HG03571 (cell line): ENCODE measurements around the gene FAT3.

ENCODE experiments used
- ATAC-seq: cut with Tn5 transposase; IDR thresholded peaks from one replicate; pipeline ENCODE4 v1.9.1; 2021; ENCODE audit not compliant: unreplicated experiment

The FAT3 gene

GRCh38 chr11:92227230-92227814 lies 2.7 kb downstream of the FAT3 start:
- no peak for ATAC-seq

DNA sequence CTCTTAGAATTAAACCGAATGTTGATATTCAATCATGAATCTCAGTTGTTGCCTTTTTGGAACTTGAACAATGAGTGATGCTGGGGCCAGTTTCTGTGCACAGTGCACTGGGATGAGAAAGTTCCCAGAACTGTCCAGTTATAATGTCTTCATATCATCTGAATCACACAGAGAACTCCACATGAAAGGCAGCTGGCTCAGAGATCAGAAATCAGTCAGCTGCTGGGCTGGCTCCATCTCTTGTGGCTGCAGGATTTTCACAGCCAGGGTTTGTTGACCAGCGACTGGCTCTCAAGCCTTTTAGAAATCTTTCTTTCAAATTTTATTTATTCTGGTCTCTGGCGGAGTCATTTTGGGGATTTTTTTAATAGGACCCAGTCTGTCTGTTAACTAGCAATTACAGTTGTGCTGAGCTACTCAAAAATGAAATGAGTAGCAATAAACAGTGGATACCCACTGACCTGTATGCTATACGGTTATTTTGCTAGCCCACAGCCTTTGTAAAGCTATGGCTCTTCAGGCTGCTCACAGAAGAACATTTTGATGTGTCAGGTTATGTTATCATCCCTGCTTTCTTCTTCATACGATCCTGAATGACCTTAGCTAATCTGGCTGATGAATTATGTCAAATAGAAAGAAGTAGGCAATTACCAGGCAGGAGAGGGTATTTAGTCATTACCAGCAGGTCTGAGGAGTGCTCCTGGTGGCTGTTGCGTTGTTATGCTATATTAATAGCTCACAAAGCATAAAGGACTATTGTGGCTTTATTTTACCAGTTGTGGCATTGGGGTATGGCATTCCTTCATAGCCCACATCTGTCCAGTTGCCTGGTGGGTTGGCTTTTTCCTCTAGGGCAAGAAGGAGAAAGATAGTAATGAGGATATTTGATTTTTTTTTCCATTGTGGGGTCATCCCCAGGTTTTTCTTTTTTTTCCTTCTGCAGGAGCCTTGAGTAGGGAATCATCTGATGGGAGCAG lies 3.6 kb downstream of the FAT3 start:
- ATAC-seq, result no peak

- ATAC-seq, result no peak
Observed at GRCh38 chr11:92236856-92237255, 12.2 kb downstream of the FAT3 start.

DNA sequence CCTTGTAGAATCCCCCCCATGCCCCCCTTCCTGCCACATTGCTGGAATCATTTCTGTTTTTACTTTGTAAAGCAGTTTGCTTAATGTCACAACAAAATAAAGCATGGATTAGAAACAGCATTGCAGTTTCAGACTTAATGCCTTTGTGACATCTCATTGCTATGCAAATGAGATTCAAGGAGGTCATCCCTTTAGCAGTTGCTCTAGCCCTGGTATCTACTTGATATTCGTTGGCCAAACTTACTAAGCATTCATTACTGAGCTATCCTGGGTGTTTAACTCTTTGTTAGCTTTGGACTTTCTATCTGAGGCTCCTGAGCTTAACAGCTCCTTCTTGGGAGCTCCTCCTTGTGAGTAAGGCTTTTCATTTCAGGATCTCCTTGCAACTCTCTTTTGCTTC lies 16.3 kb downstream of the FAT3 start:
- ATAC-seq, result no peak

- no peak for ATAC-seq
Observed at GRCh38 chr11:92245700-92246271, 21.2 kb downstream of the FAT3 start.

GRCh38 chr11:92246630-92247029 lies 22.0 kb downstream of the FAT3 start:
- no peak for ATAC-seq

DNA sequence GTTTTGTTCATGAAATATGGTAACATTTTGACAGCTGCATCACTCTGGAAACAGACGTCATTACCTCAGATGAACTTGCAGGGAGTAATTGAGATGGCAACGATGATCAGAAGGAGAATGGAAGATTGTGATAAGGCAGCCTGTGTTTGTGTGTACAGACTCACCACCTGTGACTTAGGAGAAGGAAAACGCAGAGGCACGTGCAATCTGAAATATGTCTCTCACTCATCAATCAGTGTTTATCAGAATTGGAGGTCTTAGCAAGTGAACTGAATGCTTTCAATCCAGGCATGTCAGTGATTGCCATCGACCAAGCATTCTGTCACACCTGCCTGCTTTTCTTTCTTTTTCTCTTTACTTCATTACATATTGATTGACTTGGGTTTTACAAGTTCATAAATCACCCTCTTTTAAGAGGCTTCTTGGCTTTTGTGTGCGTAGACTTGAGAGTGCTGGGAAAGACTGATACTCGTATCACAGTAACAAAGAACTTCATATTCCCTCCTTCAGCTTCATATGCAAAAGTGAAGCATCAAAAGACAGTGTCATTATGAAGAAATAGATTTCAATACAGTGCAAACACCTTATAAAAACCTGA lies 24.6 kb downstream of the FAT3 start:
- no peak for ATAC-seq

- no peak for ATAC-seq
Observed at GRCh38 chr11:92251980-92252379, 27.4 kb downstream of the FAT3 start.

DNA sequence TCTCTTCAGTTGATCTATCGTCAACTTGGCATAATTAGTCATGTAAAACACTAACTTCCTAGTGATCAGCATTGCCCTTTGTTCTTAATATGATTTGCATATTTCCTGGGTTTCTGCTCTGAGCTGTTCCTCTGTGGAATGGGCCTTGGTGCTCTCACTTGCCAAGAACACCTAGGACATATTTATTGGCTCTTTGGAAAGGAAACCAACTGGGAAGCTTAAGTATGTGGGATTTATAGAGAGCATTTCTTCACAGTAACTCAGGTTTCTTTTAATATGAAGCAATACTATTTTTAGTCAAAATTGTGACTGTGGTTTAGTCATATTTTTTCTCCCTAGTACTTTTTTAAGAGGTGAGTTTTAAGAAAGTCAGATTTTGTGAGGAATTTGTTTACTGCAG lies 28.8 kb downstream of the FAT3 start:
- ATAC-seq, result no peak

DNA sequence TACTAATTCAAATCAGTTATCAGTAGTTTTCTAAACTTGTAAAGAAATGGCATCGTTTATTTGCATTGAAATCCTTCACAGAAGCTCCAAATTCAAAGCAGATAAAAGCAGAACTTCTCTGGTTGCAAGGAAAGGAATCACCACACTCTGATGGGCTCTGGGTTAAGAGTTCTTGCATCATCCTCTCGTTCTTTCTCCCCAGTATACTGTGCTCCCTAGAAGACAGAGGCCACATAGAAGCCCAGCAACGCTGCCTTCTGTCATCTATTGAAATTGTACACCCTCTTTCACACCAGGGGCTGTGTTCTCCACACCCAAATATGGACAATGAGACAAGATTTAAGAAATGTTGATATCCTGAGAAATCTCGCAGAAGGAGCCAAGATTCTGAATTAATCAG lies 29.3 kb downstream of the FAT3 start:
- ATAC-seq, result no peak

DNA sequence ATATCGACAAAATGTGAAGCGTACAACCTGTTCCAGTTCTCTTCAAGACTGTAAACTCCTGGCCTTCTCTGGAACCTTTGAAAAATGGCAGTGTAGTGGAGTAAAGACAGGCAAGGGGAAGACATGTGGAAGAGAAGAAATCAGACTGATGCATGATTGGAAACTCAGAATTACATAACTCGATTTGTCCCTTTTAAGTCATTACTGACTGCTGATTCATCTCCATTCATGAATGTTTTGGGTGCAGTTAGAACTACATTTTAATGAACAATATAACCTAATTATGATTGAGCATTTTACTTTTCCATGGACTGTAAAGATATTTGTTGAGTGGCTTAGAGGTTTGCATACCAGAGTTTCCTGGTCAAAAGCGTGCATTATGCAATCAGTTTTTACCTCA lies 32.9 kb downstream of the FAT3 start:
- no peak for ATAC-seq

GRCh38 chr11:92259861-92260260 lies 35.2 kb downstream of the FAT3 start:
- ATAC-seq, result no peak

DNA sequence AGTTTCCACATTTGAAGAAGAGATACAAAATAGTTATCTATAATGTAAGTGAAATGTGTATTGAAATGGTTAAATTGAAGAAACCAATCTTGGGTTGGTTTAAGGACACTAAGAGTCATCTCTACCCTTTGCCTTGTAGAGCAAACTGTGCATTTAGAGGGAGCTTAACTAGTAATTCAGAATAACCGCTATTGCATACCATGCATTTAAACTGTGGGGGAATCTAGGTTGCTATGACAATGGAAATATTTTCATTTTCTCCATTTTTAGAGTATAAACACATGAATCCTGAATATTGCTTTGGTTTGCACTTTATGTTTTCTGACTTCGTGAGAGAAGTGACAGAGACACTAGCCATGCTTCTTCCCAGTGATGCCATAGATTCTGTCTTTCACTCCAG lies 39.7 kb downstream of the FAT3 start:
- ATAC-seq, result no peak

DNA sequence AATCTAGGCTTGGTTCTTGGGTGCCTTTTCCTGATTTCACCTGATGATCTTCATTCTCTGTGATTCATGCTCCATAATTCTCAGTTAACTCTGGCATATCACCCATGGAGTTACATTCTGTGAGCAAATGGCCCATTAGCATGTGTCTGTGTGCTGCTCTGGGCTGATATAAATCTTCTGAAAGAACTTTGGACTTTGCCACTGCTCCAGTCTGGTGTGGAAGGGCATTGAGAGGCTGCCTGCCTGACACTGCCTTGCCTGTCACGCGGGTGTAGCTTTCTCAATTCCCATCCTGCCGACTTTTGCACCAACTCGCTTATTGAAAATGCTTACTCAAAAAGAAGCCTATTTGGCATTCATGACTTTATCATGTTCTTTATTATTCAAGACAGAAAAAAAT lies 42.2 kb downstream of the FAT3 start:
- ATAC-seq, result no peak

DNA sequence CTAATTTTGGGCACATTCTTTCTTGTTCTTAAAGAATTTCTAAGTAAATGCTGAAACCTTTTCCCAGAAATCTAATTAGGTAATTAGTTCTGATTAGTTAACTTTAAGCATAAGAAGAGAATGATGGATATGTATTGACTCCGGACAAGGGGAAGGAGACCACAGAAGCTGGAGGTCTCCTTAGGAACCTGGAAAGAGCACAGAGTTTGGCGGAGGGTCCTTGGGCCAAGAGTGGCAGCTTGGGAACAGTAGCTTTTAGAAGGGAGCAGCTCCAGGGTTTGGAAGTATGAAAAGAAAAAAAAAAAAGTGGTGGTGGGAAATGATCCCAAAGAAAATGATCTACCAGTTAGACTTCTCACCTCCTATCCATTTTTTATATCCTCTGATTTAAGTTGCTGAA lies 42.7 kb downstream of the FAT3 start:
- ATAC-seq, result no peak

GRCh38 chr11:92267968-92268367 lies 43.4 kb downstream of the FAT3 start:
- no peak for ATAC-seq

GRCh38 chr11:92268546-92268945 lies 43.9 kb downstream of the FAT3 start:
- ATAC-seq, result no peak

- no peak for ATAC-seq
Observed at GRCh38 chr11:92269021-92269420, 44.4 kb downstream of the FAT3 start.

DNA sequence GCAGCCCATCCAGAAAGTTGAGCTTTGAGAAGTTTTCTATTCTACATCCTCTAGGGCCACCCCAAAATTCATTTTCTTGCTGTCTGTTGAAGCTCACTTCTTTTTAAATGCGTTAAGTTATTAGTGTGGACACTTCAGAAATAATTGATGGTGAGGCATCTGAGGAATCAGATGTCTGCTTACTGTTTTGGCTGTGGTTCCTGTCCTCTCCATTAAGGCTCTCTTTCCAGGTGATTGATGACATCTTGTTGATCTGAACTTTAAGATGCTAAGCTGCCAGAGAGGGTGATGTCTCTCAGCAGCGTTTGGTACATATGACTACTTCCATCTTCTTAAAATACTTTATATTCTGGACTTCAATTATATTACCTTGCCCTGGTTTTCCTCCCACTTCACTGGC lies 45.2 kb downstream of the FAT3 start:
- no peak for ATAC-seq

- ATAC-seq, result no peak
Observed at GRCh38 chr11:92272651-92273050, 48.0 kb downstream of the FAT3 start.
